ENCODE results near the gene KCNK18. TPM values are rescaled to one million over a fixed set of nuclear protein-coding genes. Genes with fewer than 3 reads are reported as not detected.
A peak's percentile ranks its signal among the peaks of the same experiment; 100 is the strongest.

Gene KCNK18
- total and polyA plus RNA-seq, 7 experiments from 2014 or later: not detected

- CTCF ChIA-PET: no interaction called here
Observed at GRCh38 chr10:117241541-117242462, 44.5 kb downstream of the KCNK18 start.

GRCh38 chr10:117242463-117242832 lies 45.2 kb downstream of the KCNK18 start:
- no peaks in the 10 kb centered on the region for H3K36me3 Mint-ChIP-seq
- H3K27ac ChIP-seq (ENCODE audit: low read depth, low read length): no peak overlapping the region
- ChIA-PET CTCF (no interaction called here), POLR2A (no interaction called here)
- peak overlapping the region in 1 of 9 donors; percentile 3 for H3K27ac Mint-ChIP-seq
- H3K4me3 ChIP-seq (ENCODE audit: low read length): no peak overlapping the region
- H3K36me3 ChIP-seq (ENCODE audit: control insufficient read depth in 2 of 3, insufficient read depth in 3 of 3, low read length in 3 of 3): no peaks in the 10 kb centered on the region
- no peak for DNase-seq
- peaks cover 0 to 5% of the 10 kb centered on the region in 2 donors for H3K27me3 ChIP-seq (ENCODE audit: control insufficient read depth in 2 of 2, insufficient read depth in 2 of 2, low read length in 2 of 2)
- H3K27me3 Mint-ChIP-seq: peaks cover 41 to 55% (median 50%) of the 10 kb centered on the region in 5 donors
- H3K4me1 ChIP-seq (ENCODE audit: control insufficient read depth in 2 of 2, insufficient read depth in 2 of 2, low read length in 2 of 2): no peaks in the 10 kb centered on the region
- intact Hi-C loops (cut with micrococcal nuclease): no loop called here
- no peaks in the 10 kb centered on the region for H3K9me3 ChIP-seq (ENCODE audit: control insufficient read depth in 2 of 3, low read length in 3 of 3)
- H3K4me3 Mint-ChIP-seq: peak overlapping the region in 4 of 10 donors; percentile 12 to 88 (median 36)
- peaks cover 0 to 20% (median 12%) of the 10 kb centered on the region in 7 donors for H3K4me1 Mint-ChIP-seq
- ATAC-seq: no peak
- H3K9me3 Mint-ChIP-seq: peaks cover 0 to under 1% (median 0%) of the 10 kb centered on the region in 11 donors

More at GRCh38 chr10:117241541-117242462, 44.5 kb downstream of the KCNK18 start:
- H3K4me1 Mint-ChIP-seq: peaks cover 0 to 16% (median 8%) of the 10 kb centered on the region in 7 donors
- Histone ChIP-seq H3K9me3 (ENCODE audit: control insufficient read depth in 2 of 3, low read length in 3 of 3) (no peaks in the 10 kb centered on the region), H3K4me1 (ENCODE audit: control insufficient read depth in 2 of 2, insufficient read depth in 2 of 2, low read length in 2 of 2) (no peaks in the 10 kb centered on the region), H3K27me3 (ENCODE audit: control insufficient read depth in 2 of 2, insufficient read depth in 2 of 2, low read length in 2 of 2) (peaks cover 0 to 5% of the 10 kb centered on the region in 2 donors), H3K27ac (ENCODE audit: low read depth, low read length) (no peak overlapping the region), H3K36me3 (ENCODE audit: control insufficient read depth in 2 of 3, insufficient read depth in 3 of 3, low read length in 3 of 3) (no peaks in the 10 kb centered on the region), H3K4me3 (ENCODE audit: low read length) (no peak overlapping the region)
- H3K27me3 Mint-ChIP-seq: peaks cover 42 to 48% (median 44%) of the 10 kb centered on the region in 5 donors
- H3K27ac Mint-ChIP-seq: peak overlapping the region in 1 of 9 donors; percentile 3
- intact Hi-C loops (cut with micrococcal nuclease): no loop called here
- H3K4me3 Mint-ChIP-seq: peak overlapping the region in 8 of 10 donors; percentile 8 to 88 (median 68)
- H3K36me3 Mint-ChIP-seq: no peaks in the 10 kb centered on the region
- peaks cover 0 to 2% (median 0%) of the 10 kb centered on the region in 11 donors for H3K9me3 Mint-ChIP-seq
- DNase-seq (peak in 1 of 9 donors; percentile 11), ATAC-seq (peak; percentile 11)
- POLR2A ChIA-PET: no interaction called here

- no peaks in the 10 kb centered on the region for H3K9me3 ChIP-seq (ENCODE audit: control insufficient read depth in 2 of 3, low read length in 3 of 3)
- H3K36me3 Mint-ChIP-seq: no peaks in the 10 kb centered on the region
- peaks cover 45 to 60% (median 50%) of the 10 kb centered on the region in 5 donors for H3K27me3 Mint-ChIP-seq
- no peak overlapping the region for H3K27ac ChIP-seq (ENCODE audit: low read depth, low read length)
- H3K27ac Mint-ChIP-seq: peak overlapping the region in 3 of 9 donors; percentile 44 to 83 (median 68)
- H3K4me1 ChIP-seq (ENCODE audit: control insufficient read depth in 2 of 2, insufficient read depth in 2 of 2, low read length in 2 of 2): no peaks in the 10 kb centered on the region
- H3K4me1 Mint-ChIP-seq: peaks cover 4 to 28% (median 20%) of the 10 kb centered on the region in 7 donors
- H3K36me3 ChIP-seq (ENCODE audit: control insufficient read depth in 2 of 3, insufficient read depth in 3 of 3, low read length in 3 of 3): no peaks in the 10 kb centered on the region
- peak overlapping the region in 3 of 10 donors; percentile 8 to 67 (median 47) for H3K4me3 Mint-ChIP-seq
- H3K9me3 Mint-ChIP-seq: no peaks in the 10 kb centered on the region
- intact Hi-C loops (cut with micrococcal nuclease): no loop called here
- ATAC-seq (no peak), DNase-seq (peak in 1 of 9 donors; percentile 43)
- H3K4me3 ChIP-seq (ENCODE audit: low read length): no peak overlapping the region
- POLR2A ChIA-PET: no interaction called here
- peaks cover 0 to 1% of the 10 kb centered on the region in 2 donors for H3K27me3 ChIP-seq (ENCODE audit: control insufficient read depth in 2 of 2, insufficient read depth in 2 of 2, low read length in 2 of 2)
- CTCF ChIA-PET: no interaction called here
Observed at GRCh38 chr10:117246997-117247671, 49.8 kb downstream of the KCNK18 start.

- H3K4me3 ChIP-seq (ENCODE audit: low read length): no peak overlapping the region
- no peaks in the 10 kb centered on the region for H3K9me3 ChIP-seq (ENCODE audit: control insufficient read depth in 2 of 3, low read length in 3 of 3)
- ChIA-PET CTCF (no interaction called here), POLR2A (no interaction called here)
- ATAC-seq (no peak), DNase-seq (peak in 1 of 9 donors; percentile 27)
- peak overlapping the region in 2 of 9 donors; percentile 43 to 84 for H3K27ac Mint-ChIP-seq
- peaks cover 31 to 42% (median 35%) of the 10 kb centered on the region in 5 donors for H3K27me3 Mint-ChIP-seq
- H3K4me1 Mint-ChIP-seq: peaks cover 4 to 27% (median 16%) of the 10 kb centered on the region in 7 donors
- no peak overlapping the region for H3K27ac ChIP-seq (ENCODE audit: low read depth, low read length)
- H3K9me3 Mint-ChIP-seq: no peaks in the 10 kb centered on the region
- H3K27me3 ChIP-seq (ENCODE audit: control insufficient read depth in 2 of 2, insufficient read depth in 2 of 2, low read length in 2 of 2): no peaks in the 10 kb centered on the region
- intact Hi-C loops (cut with micrococcal nuclease): no loop called here
- no peaks in the 10 kb centered on the region for H3K36me3 Mint-ChIP-seq
- no peaks in the 10 kb centered on the region for H3K4me1 ChIP-seq (ENCODE audit: control insufficient read depth in 2 of 2, insufficient read depth in 2 of 2, low read length in 2 of 2)
- H3K4me3 Mint-ChIP-seq: peak overlapping the region in 6 of 10 donors; percentile 3 to 75 (median 16)
- H3K36me3 ChIP-seq (ENCODE audit: control insufficient read depth in 2 of 3, insufficient read depth in 3 of 3, low read length in 3 of 3): no peaks in the 10 kb centered on the region
Observed at GRCh38 chr10:117248750-117249465, 51.6 kb downstream of the KCNK18 start.

GRCh38 chr10:117249493-117250093 lies 52.3 kb downstream of the KCNK18 start:
- Mint-ChIP-seq H3K27me3 (peaks cover 25 to 35% (median 33%) of the 10 kb centered on the region in 5 donors), H3K36me3 (no peaks in the 10 kb centered on the region), H3K27ac (peak overlapping the region in 1 of 9 donors; percentile 84), H3K4me3 (peak overlapping the region in 2 of 10 donors; percentile 25 to 75), H3K4me1 (peaks cover 4 to 27% (median 16%) of the 10 kb centered on the region in 7 donors), H3K9me3 (no peaks in the 10 kb centered on the region)
- Histone ChIP-seq H3K9me3 (ENCODE audit: control insufficient read depth in 2 of 3, low read length in 3 of 3) (no peaks in the 10 kb centered on the region), H3K27me3 (ENCODE audit: control insufficient read depth in 2 of 2, insufficient read depth in 2 of 2, low read length in 2 of 2) (no peaks in the 10 kb centered on the region), H3K36me3 (ENCODE audit: control insufficient read depth in 2 of 3, insufficient read depth in 3 of 3, low read length in 3 of 3) (no peaks in the 10 kb centered on the region), H3K4me1 (ENCODE audit: control insufficient read depth in 2 of 2, insufficient read depth in 2 of 2, low read length in 2 of 2) (no peaks in the 10 kb centered on the region), H3K27ac (ENCODE audit: low read depth, low read length) (no peak overlapping the region), H3K4me3 (ENCODE audit: low read length) (no peak overlapping the region)
- ATAC-seq (peak; percentile 26), DNase-seq (peak in 1 of 9 donors; percentile 13)
- intact Hi-C loops (cut with micrococcal nuclease): no loop called here
- CTCF ChIA-PET: no interaction called here
- POLR2A ChIA-PET: no interaction called here

GRCh38 chr10:117250411-117250810 lies 53.1 kb downstream of the KCNK18 start:
- Histone ChIP-seq H3K9me3 (ENCODE audit: control insufficient read depth in 2 of 3, low read length in 3 of 3) (no peaks in the 10 kb centered on the region), H3K27ac (ENCODE audit: low read depth, low read length) (no peak overlapping the region), H3K4me3 (ENCODE audit: low read length) (no peak overlapping the region), H3K4me1 (ENCODE audit: control insufficient read depth in 2 of 2, insufficient read depth in 2 of 2, low read length in 2 of 2) (no peaks in the 10 kb centered on the region), H3K27me3 (ENCODE audit: control insufficient read depth in 2 of 2, insufficient read depth in 2 of 2, low read length in 2 of 2) (no peaks in the 10 kb centered on the region), H3K36me3 (ENCODE audit: control insufficient read depth in 2 of 3, insufficient read depth in 3 of 3, low read length in 3 of 3) (no peaks in the 10 kb centered on the region)
- Mint-ChIP-seq H3K27ac (no peak overlapping the region), H3K36me3 (no peaks in the 10 kb centered on the region), H3K4me1 (peaks cover 4 to 27% (median 16%) of the 10 kb centered on the region in 7 donors), H3K4me3 (no peak overlapping the region), H3K9me3 (peaks cover 0 to under 1% (median 0%) of the 10 kb centered on the region in 11 donors), H3K27me3 (peaks cover 18 to 34% (median 26%) of the 10 kb centered on the region in 5 donors)
- DNase-seq: no peak
- intact Hi-C loops (cut with micrococcal nuclease): no loop called here
- ATAC-seq: no peak
- ChIA-PET POLR2A (no interaction called here), CTCF (no interaction called here)
